Astrocyte of the cerebellum (primary cell): ENCODE measurements around the gene BSDC1.

ENCODE experiments used
- DNase-seq: peaks from one replicate; pipeline ENCODE4 v3.0.0-alpha.2; 2011; ENCODE audit warnings: low read depth
- H3K4me3 ChIP-seq: 2 replicates; pipeline ENCODE4 v1.5.1; 2011; ENCODE audit warnings: mild to moderate bottlenecking, low read depth, low read length, moderate library complexity
- in situ Hi-C: cut with HindIII; loops from 2 replicates; pipeline ENCODE4 v1.10.0; 2017; ENCODE audit warnings: low sequenced_read_pairs
- TF ChIP-seq, protein P1 (sequence below): IDR thresholded peaks from 2 replicates; pipeline ENCODE4 v1.5.1; 2012; ENCODE audit warnings: low read length, low read depth, moderate library complexity, mild to moderate bottlenecking; ENCODE audit errors: missing control alignments

BSDC1 gene

DNA sequence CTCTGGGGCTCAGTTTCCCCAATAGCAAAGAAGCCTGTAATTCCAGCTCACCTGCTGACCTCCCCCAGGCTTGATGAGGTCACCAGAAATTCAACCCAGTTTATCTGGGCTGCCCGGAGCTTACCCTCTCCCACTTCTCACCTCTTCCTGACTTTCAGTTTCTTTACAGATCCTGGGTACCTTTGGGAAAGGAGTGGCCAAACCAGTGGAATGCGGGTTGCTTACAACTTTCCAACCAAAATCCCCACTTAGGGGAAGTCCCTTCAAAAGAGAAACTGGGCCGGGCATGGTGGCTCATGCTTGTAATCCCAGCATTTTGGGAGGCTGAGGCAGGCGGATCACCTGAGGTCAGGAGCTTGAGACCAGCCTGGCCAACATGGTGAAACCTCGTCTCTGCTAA, 52.3 kb downstream of the BSDC1 start:
- H3K4me3 ChIP-seq: no peak overlapping the region
- in situ Hi-C loops: no loop called here
- DNase-seq: no peak
- TF ChIP-seq, protein P1, sequence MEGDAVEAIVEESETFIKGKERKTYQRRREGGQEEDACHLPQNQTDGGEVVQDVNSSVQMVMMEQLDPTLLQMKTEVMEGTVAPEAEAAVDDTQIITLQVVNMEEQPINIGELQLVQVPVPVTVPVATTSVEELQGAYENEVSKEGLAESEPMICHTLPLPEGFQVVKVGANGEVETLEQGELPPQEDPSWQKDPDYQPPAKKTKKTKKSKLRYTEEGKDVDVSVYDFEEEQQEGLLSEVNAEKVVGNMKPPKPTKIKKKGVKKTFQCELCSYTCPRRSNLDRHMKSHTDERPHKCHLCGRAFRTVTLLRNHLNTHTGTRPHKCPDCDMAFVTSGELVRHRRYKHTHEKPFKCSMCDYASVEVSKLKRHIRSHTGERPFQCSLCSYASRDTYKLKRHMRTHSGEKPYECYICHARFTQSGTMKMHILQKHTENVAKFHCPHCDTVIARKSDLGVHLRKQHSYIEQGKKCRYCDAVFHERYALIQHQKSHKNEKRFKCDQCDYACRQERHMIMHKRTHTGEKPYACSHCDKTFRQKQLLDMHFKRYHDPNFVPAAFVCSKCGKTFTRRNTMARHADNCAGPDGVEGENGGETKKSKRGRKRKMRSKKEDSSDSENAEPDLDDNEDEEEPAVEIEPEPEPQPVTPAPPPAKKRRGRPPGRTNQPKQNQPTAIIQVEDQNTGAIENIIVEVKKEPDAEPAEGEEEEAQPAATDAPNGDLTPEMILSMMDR: no peak

DNA sequence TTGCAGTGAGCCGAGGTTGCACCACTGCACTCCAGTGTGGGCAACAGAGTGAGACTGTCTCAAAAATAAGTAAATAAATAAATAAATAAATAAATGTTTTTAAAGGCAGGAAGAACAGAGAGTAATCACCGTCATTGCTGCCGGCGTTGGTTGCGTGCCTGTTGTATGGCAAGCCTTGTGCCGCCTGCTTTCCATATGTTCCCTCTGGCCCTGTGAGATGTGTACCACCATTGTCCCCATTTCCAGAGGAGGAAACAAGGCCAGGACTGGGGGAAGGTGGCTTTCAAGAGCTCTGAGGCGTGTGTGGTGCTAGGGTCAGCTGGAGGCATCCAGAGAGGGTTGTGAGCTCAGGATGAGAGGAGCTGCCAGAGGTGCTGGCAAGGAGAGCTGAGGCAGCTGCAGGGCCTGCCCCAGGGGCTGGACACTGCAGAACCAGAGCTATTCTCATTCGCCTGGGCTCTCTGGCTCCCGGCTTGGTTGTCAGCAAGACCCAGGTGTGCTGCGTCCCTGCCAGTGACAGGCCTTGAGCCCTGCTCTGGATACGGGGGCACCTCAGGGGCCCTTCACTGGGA, 53.0 kb downstream of the BSDC1 start:
- H3K4me3 ChIP-seq: no peak overlapping the region
- in situ Hi-C loops: no loop called here
- TF ChIP-seq, protein P1: no peak
- no peak for DNase-seq

DNA sequence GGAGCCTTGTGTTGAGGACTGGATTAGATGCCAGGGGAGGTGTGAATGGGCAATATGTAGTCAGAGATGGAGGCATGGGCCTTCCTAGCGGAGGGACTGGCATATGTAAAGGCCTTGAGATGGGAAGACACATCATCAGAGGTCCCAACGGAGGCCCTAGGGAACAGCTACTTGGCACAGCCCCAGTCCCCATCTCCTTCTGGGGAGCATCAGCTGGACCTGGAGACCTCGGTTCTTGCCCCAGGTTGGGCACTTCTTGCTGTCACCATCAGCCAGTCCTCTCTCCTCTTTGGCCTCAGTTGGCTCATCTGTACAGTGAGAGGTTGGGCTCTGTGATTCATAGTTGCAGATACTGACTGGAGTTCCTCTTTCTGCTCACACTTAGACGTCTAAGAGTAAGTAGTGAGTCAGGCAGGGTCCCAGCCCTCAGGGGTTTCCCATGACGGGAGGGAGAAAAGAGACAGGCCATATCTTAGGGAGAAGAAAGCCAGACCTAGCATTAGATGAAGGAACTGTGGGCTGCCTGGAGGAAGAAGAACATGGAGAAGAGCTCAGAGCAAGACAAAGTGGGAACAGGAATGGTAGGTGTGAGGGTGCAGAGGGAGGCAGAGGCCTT, 54.8 kb downstream of the BSDC1 start:
- no peak overlapping the region for H3K4me3 ChIP-seq
- TF ChIP-seq, protein P1: no peak
- in situ Hi-C loops: no loop called here
- DNase-seq: no peak

DNA sequence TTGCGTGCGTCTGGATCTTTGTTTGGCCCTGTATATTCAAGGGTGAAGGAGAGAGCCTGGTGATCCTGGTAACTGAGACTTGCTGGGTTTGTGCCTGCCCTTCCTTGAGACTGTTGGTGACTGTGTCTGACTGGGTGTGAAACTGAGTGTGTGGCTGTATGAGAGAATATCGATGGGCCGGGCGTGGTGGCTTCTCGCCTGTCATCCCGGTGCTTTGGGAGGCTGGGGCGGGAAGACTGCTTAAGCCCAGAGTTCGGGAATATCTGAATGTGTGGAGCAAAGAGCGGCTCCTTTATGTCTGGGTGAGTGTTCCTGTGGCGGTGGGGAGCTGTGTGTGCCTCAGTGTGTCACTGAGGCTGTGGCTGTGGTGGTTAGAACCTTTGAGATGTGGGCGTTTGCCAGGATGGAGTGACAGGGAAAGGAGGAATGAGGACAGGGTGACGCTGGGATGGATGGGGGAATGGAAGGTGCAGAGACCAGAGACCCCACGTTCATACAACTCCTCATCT, 55.5 kb downstream of the BSDC1 start:
- in situ Hi-C loops: no loop called here
- DNase-seq: no peak
- TF ChIP-seq, protein P1: no peak
- H3K4me3 ChIP-seq: no peak overlapping the region

DNA sequence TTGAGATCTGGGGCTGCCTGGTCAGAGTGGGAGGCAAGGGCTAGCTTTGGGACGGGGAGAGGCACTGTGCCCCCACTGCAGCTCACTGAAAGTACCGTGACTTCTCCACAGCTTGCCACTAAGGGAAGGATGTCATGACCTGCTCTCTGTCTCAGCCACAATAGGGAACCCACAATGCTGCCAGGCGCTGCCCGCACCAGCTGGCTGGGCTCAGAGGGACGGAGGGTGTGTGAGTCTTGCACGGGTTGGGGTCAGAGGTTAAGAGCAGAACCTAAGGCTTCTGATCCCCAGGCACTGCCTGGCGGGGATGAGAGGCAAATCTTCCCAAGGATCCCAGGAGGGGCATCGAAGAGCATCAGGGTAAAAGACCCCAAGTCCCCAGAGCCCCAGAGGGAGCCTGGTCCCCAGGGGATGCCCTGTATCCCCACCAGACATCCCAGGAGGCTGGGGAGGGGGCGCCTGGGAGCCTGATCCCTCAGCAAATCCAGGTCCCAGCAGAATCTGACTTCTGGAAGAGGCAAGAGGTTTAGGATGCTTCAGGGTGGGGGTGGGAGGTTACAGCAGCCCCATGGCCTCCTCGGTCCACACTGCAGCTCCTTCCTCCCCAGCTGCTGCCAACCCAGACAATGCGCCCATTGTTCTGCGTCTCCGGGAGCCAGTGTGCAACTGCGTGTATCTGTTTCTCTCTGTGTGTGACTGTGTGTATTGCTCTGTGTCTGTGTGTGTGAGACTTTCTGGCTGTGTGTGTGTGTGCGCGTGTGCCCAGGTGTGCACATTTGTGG, 56.2 kb downstream of the BSDC1 start:
- no peak overlapping the region for H3K4me3 ChIP-seq
- no peak for DNase-seq
- TF ChIP-seq, protein P1: no peak
- in situ Hi-C loops: no loop called here

DNA sequence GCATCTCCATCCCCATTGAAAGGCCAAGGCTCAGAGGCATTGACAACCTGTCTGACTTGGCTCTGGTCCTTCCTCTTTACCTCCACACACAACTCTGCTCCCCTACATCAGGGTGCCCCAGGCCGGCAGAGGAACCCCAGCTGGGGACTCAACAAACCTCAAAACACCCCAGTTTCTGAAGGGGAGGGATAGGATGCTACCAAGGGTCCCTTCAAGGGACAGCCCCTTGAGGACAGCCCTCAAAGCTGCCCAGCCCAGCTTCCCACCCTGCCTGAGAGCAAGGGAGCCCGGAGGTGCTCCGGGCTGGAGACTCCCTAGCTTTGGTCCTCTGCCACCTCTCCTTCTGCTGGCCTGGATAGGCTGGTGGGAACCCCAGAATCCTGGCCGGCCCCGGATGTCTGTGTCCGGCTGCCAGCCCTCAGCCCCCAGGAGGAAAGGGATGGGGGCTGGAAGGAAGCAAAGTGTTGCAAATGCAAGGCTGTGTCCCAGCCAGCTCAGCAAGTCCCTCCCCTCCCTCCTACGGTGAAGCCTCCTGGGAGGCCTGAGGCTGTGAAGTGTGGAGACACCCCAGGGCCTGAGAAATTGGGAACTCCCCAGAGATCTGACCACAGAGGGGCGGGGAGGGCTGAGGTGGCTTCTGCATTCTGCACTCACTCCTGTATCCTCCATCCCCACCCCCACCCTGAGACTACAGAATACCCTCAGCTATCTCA, 57.1 kb downstream of the BSDC1 start:
- DNase-seq: no peak
- TF ChIP-seq, protein P1: no peak
- no peak overlapping the region for H3K4me3 ChIP-seq
- in situ Hi-C loops: no loop called here
